ENCODE results near the gene RUNX3.

DNA sequence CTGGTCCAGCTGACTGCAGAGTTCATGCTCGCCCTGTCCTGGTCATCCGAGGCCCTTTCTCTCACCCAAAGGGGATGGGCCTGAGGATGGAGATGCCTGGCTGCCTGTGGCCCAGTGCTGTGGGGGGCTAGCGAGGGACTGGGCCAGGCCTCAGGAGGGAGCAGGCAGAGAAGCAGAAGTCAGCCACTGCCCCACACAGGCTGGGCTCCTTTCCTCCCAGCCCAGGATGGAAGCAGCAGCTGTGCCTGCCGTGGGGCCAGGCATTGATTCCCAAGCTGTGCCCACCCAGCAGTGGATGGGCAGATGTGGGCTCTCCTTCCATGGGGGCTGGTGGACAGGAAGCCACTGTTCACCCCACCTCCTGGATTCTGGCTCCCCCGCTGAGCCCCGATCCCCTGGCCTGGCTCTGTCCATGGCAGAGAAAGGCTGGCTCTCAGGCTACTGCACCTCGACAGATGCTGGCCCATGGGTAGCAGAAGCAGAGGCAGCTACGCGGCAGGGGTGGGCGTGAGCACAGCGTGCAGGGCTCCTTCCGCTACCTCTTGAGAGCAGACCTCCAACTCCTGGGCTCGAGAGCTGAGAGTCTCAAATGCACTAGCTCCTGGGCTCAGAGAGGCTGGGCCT lies 24.6 kb downstream of the RUNX3 start:
- TF ChIP-seq, protein P1, sequence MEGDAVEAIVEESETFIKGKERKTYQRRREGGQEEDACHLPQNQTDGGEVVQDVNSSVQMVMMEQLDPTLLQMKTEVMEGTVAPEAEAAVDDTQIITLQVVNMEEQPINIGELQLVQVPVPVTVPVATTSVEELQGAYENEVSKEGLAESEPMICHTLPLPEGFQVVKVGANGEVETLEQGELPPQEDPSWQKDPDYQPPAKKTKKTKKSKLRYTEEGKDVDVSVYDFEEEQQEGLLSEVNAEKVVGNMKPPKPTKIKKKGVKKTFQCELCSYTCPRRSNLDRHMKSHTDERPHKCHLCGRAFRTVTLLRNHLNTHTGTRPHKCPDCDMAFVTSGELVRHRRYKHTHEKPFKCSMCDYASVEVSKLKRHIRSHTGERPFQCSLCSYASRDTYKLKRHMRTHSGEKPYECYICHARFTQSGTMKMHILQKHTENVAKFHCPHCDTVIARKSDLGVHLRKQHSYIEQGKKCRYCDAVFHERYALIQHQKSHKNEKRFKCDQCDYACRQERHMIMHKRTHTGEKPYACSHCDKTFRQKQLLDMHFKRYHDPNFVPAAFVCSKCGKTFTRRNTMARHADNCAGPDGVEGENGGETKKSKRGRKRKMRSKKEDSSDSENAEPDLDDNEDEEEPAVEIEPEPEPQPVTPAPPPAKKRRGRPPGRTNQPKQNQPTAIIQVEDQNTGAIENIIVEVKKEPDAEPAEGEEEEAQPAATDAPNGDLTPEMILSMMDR (IDR thresholded peaks at IDR 0.05): no peak
- no peak for TF ChIP-seq EP300 (IDR thresholded peaks at IDR 0.05)

Data from upper lobe of left lung (tissue), 4 donors.